HK-2 (cell line): ENCODE data around the gene DNAH9.

ENCODE experiments used
- DNase-seq: peaks from one replicate; pipeline ENCODE4 v3.0.0-alpha.2; 2018; ENCODE audit not compliant: unreplicated experiment

Gene DNAH9

DNA sequence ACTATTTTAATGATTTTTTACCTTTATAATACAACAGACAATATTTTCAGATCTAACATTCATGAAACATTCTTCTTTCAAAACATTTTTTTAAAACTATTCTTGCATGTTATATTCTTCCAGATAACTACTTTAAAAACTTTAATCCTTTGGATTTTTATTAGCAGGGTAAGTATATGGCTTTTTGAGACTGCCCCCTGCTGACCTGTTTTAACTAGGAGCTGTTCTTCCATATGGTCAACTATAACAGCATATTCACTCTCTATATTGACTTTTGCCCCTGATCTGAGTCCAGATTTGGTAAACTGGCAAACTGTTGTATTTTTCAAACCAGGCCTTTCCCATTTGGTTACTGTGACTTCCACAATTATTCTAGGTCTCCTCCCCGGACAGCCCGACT lies 382.5 kb downstream of the DNAH9 start:
- DNase-seq = no peak

DNA sequence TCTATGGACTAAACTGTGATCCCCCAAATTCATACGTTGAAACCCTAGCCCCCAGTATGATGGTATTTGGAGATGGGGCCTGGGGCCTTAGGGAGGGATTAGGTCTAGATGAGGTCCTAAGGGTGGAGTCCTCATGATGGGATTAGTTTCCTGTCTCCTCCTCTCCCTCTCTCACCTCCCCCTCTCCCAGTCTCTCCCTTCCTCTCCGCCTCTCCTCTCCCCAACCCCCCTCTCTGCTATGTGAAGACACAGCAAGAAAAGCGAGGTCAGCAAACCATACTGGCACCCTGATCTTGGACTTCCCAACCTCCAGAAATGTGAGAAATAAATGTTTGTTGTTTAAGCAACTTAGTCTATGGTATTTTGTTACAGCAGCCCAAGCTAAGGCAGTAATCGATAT lies 383.6 kb downstream of the DNAH9 start:
- DNase-seq = no peak

DNA sequence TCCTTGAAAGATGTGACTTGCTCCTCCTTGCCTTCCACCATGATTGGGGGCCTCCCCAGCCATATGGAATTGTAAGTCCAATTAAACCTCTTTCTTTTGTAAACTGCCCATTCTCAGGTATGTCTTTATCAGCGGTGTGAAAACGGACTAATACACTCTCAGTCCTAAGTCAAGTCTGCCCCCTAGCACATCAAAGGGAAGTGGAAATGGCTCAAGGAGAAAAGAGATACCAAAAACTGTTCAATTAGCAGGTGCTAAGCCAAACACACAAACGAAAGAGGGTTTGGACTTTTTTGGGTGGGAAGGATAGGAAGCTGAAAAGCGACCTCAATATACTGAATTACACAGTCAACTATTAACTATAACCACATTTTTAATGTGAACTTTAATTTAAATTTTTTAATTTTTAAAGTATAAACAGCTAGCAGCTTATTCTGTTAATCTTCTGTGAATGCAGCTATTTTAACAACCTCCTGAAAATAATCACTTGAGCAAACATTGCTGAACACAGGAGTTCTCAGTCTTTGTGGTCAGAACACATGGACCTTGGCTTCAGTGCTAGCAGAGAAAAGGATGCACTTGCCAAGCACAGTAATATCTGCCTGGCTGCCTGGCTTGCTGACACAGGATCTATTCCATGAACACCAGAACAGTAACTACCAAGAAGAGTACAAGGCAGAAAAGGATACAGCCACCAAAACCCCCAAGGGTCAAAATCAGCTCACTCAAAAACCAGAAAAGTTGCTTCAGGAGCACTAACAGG lies 388.1 kb downstream of the DNAH9 start:
- no peak for DNase-seq

DNA sequence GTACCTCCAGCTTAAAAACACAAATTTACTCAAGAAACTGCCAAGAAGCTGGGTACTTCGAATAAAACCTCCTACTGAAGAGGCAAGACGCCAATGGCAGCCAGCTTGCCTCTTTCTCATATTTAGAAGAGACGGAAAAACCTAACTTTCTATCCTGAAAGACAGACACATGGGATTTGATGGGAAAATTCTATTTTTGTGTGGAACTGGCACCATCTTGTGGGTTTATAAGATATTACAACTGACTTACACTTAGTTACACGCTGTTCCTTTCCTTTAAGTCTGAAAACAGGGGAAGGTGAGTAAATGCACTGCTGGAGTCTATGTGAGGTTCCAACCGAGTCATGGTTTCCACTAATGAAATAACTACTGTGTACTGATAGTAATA lies 388.7 kb downstream of the DNAH9 start:
- DNase-seq = no peak

DNA sequence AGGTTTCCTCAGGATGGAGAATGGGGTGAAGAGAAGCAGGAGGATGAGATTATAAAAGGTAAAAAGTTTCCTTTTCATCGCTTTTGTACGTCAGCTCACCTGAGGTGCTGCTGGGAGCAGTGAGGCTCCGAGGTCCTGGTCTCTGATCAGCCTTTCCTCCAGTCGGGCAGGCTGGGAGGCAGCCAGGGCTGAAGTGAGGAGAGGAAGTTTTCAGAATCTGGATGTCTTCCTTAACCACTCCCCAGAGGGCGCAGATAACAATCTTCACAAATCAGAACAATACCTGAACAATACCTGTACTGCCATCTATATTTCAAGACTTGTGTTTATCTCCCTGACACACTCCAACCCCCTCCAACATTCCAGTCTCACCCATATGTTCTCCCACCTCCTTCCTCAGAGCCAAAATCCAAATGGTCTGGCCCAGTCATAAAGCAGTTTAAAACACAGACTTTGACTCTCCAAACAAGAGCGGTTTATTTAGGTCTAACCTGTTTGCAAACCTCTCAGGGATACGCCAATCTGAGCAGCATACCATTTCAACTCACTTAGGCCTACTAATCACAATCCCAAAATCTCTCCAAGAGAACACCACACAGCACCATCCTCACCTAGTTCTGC lies 392.2 kb downstream of the DNAH9 start:
- DNase-seq = no peak

DNA sequence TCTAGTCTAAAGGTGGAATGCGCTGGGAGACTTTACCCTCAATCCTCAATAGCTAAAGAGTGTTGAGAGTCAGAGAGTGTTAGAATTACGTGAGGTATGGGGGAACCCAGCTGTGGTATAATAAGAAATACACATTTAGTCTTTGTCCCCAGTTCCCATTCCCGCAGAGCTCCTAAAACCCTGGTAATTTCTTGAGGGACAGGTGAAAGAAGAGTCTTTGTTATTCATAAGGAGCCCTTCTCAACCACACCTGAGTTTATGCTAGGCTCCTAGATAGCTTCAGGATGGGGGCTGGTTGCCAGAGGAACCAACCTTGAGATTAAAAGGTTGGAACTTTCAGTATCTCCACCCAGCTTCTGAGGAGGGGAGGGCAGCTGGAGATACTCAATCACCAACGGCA lies 393.2 kb downstream of the DNAH9 start:
- no peak for DNase-seq

DNA sequence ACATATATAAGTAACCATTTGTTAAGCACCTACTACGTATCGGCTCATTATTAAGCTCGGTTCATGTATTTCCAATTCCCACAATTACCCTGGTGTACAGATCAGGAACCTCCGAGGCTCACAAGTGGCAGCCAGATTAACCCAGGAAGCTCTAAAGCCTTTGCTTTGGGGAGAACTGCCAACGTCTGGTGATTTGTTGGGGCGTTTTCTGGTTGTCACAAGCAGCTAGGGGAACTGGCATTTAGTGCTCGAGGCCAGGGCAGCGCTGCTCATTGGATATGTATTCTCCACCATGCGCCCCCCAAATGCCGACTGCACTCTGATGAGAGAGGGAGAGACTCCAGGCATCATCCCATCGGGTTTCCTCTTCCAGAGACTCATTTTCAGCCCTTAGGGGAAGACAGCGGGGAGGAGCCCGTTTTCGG lies 398.5 kb downstream of the DNAH9 start:
- DNase-seq = no peak

DNA sequence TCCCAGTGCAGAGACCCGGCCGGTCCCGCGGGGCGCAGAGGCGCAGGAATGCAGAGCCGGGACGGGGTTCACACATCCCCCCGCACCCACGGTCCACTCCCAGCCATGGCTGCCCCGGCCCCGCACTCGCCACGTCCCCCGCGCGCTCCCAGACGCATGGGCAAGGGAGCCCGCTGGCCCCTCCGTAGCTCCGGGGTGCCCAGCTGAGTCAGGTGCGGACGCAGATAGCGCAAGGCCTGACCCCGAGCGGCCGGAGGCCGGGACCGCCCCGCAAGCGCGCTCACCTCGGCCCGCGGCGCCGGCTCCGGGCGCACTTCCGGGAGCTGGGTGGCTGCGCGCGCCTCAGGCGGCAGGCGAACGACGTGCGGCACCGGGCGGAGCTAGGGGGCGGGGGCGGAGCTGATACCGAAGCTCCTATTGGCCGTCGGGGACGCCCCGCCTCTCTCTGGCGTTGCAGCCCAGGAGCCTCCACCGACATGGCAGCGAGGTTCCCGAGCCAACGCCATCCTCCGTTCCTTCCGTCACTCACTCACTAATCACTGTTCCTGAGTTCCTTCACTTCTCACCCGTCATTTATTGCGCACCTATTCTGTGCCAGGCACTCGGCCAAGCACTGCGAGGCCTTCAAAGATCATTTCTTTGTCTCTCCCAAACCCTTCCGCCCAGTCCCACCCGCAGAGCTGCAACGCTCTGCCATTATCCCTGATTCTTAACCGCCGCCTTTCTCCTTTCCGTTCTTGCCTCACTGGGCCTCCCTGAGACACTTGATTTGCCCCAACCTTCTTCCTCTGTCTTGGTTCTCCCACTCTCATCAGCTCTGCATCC lies 399.1 kb downstream of the DNAH9 start, which contains the start of gene ZNF18:
ZNF18 (minus strand) TSS at position 329 of the 825 bp plus-strand sequence. CDS start 4,646 bp downstream, outside the sequence.
- DNase-seq = peak; percentile 96

DNA sequence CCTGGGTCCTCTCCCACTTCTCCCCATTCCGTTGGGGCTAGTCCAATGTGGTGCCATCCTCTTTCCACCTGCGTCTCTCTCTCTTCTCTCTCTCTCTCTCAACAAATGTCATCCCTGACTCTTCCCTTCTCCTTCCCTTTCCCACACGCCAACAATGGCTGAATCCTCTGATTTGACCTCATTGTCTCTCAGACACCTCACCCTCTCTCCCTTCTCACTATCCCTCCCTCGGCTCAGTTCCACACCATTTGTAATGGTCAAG lies 399.6 kb downstream of the DNAH9 start:
- no peak for DNase-seq

DNA sequence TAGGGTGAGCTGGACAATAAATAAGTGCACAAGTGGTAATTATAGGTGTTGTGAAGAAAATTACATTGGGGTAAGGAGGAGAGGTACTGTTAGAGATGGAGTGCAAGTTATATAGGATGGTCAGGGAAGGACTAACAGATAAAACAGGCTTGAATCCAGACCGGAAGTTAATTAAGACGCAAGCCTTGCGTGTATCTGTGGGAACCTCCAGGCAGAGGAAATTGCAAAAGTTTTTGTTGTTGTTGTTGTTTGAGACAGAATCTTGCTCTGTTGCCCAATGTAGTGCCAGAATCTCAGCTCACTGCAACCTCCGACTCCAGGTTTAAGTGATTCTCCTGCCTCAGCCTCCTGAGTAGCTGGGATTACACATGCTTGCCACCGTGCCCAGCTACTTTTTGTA lies 401.4 kb downstream of the DNAH9 start:
- DNase-seq = no peak

DNA sequence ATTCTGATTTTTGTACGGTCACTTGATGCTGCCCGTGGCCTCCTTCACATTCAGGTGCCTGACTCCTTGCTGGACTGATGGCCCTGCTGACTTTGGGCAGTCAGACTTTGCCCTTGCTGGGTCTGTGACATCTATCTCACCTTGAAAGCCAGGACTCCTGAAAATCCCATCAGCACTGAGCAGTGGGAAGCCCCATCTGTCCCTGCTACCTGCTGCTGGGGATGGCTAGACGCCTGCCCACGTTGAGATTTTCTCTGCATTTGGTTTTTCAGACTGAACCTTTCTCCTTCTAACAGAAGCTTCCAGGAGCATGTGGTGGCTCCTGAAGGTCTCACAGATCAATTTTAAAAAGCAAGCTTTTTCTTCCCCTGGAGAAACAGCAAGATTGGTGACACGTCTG lies 409.2 kb downstream of the DNAH9 start:
- no peak for DNase-seq
